Lower leg skin (tissue), 4 donors: Measurements from ENCODE around the gene CLDN3. TPM values are rescaled to one million over a fixed set of nuclear protein-coding genes. Genes with fewer than 3 reads are reported as not detected.

Source experiments
- total RNA-seq, 4 donors: library from RNA; depleted of rRNA; stranded (reverse); fragments of >200 nt; gene quantifications; one replicate each; pipeline ENCODE4 v1.1.0, GENCODE V29; 2016

CLDN3 gene
- total RNA-seq, 4 donors from 2014 or later, result 11.8 to 24.3 (median 19.3) TPM

Other genes starting within 250 kb of the CLDN3 start
- gene BAZ1B, start 248.0 kb downstream of the CLDN3 start, total RNA-seq, result 10 to 100 TPM; 22.6 to 33.6 (median 28.8) TPM
- 10 to 100 TPM; 31.8 to 66.2 (median 47.7) TPM for gene BCL7B, start 212.6 kb downstream of the CLDN3 start, total RNA-seq
- gene TBL2, start 191.7 kb downstream of the CLDN3 start, total RNA-seq, result 10 to 100 TPM; 32.2 to 52.1 (median 40.3) TPM
- gene MLXIPL, start 145.7 kb downstream of the CLDN3 start, total RNA-seq, result 10 to 100 TPM in 1 of 4 donors, 1 to 10 TPM in 3; 1.3 to 12.0 (median 5.6) TPM
- gene VPS37D, start 102.4 kb downstream of the CLDN3 start, total RNA-seq, result 1 to 10 TPM; 2.4 to 6.9 (median 4.1) TPM
- 1 to 10 TPM; 3.4 to 6.1 (median 4.1) TPM for gene DNAJC30, start 86.8 kb downstream of the CLDN3 start, total RNA-seq
- gene BUD23, start 86.7 kb downstream of the CLDN3 start, total RNA-seq, result 10 to 100 TPM; 46.3 to 57.8 (median 53.2) TPM
- gene STX1A, start 50.6 kb downstream of the CLDN3 start, total RNA-seq, result 1 to 10 TPM; 2.9 to 9.2 (median 4.6) TPM
- 10 to 100 TPM; 24.9 to 29.0 (median 26.3) TPM for gene ABHD11, start 31.5 kb downstream of the CLDN3 start, total RNA-seq
- gene CLDN4, start 60.7 kb upstream of the CLDN3 start, total RNA-seq, result 100 to 1,000 TPM; 208 to 533 (median 298) TPM
- 1 to 10 TPM; 2.0 to 7.4 (median 4.3) TPM for gene METTL27, start 72.2 kb upstream of the CLDN3 start, total RNA-seq
- gene TMEM270, start 90.9 kb upstream of the CLDN3 start, total RNA-seq, result not detected